ENCODE measurements around the gene ACTRT3.
"Not testable (repeated sequence)": the region's sequence is repeated elsewhere in the genome, so short reads cannot be mapped to it uniquely, and the experiment has no call there.

Gene ACTRT3

GRCh38 chr3:169772305-169772896, 3.0 kb upstream of the ACTRT3 start:
- no peak for FAIRE-seq

DNA sequence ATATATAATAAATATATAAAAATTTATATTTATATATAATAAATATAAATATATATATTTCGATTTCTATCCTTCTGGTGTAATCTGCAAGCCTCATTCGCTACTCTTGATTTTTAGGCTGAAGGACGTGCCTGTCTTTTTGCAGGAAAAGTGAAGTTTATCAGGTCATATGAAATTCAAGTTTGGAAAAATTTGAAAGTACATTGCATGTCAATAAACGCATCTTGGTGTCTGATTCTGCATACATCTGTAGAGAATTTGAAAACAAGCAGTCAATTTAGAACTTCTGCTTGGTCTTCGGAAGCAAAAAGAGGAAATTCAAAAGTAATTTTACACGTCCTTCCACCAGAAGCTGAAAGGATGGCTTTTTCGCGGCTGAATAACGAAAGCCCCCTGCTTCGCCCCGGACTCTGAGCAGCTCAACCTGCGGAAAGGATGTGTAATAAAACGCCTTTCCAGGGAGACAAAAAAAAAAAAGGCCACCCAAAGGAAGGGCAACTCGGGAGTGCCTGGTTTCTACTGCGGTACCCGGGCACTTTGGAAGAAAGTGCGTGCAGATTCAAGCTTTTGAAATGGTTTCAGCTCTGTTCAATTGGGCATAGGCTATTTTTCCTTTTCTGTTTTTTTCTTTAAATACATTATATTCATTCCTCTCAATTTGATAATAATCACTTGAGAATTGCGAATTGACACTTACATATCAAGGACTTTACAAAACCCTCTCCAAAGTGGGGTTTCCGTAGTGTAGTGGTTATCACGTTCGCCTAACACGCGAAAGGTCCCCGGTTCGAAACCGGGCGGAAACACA, 2.3 kb upstream of the ACTRT3 start:
- no peak for FAIRE-seq

DNA sequence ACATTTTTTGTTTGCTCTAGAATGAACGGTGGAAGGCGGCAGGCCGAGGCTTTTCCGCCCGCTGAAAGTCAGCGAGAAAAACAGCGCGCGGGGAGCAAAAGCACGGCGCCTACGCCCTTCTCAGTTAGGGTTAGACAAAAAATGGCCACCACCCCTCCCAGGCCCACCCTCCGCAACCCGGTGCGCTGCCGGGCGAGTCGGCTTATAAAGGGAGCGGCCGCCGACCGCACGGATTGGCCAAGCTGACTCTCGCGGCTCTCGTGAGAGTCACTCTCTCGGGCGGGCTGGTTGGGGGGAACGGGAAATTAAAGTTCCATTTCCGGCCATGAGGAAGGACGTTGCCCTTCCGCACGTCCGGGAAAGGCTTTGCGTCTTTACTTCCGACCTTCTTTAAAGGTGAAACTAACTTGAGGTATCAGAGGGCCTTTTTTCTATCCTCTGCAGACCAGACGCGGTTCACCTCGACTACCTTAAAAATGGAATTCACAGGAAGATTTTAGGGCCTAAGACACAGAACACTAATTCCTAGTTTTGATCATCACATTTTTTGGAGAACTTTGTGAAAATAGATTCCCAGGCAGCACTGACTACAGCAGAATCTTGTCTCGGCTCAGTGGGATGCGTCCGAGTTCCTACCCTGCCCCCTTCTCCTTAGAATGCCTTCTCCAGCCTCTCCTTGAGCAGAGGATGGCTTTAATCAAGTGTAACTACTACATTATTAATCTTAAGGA, 4.3 kb downstream of the ACTRT3 start, which contains the start of gene TERC:
Gene TERC (minus strand): TSS at position 179 of the 731 bp plus-strand sequence.
- no peak for FAIRE-seq

DNA sequence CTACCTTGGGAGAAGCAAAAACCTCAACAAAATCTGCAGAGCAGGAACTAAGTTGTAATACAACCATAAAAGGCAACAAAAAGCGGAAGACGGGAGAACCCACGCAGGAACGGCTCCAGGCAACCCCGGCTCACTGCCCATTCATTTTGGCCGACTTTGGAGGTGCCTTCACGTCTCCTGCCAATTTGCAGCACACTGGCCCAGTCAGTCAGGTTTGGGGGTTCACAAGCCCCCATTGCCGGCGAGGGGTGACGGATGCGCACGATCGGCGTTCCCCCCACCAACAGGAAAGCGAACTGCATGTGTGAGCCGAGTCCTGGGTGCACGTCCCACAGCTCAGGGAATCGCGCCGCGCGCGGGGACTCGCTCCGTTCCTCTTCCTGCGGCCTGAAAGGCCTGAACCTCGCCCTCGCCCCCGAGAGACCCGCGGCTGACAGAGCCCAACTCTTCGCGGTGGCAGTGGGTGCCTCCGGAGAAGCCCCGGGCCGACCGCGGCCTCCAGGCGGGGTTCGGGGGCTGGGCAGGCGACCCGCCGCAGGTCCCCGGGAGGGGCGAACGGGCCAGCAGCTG, 5.0 kb downstream of the ACTRT3 start:
- FAIRE-seq, result no peak

GRCh38 chr3:169760479-169760878, 8.9 kb downstream of the ACTRT3 start:
- FAIRE-seq, result no peak

DNA sequence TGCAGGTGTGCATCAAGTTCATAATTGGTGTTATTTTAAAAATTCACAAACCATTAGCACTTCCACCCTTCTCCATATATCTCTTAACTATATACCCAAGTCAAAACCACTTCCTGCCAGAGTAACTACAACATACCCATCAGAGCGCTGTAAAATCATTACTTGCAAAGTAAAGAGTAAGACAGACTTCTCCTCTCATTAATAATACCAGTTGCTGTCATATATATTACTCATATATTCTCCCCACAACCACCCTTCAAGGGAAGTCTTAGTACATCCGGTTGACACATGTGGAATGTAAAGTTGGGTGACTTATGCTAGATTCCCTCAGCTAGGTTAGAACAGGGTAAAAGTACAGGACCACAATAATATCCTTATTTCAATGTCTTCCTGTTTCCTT, 10.1 kb downstream of the ACTRT3 start:
- no peak for FAIRE-seq

DNA sequence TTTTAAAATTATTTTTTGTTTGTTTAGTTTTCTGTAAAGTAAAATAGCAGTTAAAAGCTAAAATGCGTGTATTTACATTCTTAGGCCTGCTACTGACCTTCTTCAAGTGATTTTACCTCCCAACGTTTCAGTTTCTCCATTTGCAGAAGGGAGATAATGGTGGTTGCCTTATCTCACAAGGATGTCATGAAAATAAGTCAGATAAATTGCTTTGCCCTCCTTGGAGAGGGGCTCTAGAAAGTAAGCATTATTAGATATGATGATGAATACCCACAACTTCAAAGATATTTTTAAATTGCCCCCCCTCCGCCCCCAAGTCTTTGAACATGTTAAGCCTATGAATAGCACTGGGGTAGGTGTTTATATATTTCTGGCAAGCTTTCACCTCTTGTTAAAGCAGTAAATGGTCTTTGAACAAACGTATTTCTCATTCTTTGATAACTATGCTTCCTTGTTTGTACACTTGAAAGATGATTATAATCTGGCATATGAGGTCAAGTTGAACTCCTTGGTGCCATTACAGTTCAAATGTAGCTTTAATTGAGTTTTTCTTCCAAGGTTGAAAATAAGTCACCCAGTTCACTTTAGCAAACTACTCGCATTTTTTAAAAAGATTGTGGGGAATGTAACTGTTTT, 10.9 kb downstream of the ACTRT3 start:
- FAIRE-seq, result no peak

DNA sequence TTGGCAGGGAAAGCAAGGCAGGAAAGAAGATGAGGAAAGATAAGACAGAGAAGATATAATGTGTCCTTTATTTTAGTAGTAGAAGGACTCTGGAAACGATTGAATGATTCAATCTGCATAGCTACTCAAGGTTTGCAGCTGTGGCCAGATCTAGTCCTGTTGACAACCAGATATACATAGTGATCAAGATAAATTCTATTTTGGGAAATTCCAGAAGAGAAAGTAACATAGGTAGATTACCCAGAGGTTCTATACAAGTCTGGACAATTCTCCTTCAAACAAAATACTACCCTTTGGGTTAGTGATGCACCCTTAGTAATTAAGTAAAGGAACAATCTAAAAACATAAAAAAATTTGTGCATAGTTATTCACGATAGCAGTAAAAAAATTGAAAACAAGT, 13.9 kb downstream of the ACTRT3 start:
- FAIRE-seq, result no peak

- FAIRE-seq, result no peak
Measured at GRCh38 chr3:169754711-169755110, 14.7 kb downstream of the ACTRT3 start.

GRCh38 chr3:169751875-169752274, 17.5 kb downstream of the ACTRT3 start:
- FAIRE-seq, result no peak

DNA sequence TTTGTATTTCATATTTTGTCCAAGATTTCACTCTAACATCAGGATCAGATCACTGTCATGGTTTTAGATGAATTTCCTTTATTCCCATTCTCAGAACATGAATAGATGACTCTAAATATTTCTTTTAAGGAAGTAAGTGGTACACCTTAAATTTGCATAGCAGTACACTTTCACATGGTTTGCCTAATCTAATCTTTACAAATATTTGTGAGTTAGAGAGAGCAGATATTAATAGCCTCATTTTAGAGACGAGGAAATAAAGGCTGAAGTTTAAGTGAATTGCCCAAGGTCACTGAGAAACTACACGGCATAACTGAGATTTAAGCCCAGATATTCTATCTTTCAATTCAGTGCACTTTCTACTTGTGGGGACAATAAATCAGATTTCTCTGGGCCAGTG, 18.7 kb downstream of the ACTRT3 start:
- no peak for FAIRE-seq

DNA sequence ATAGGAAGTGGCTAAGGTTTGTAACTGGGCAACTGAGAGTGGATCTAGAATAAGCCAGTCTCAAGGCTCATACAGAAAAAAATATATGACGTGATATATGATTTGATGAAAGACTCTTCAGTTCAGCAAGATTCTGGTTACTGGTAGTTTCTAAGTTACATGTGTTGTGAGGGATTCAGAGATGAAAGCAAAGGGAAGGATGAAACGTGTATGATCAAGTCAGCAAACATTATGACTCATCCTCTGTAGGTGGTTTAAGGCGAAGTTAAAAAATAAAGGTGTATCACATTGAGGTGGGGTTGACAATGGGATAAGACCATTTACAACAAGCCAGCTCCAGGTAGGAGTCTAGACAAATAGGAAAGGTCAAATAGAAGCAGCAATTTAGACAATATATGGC, 20.7 kb downstream of the ACTRT3 start:
- no peak for FAIRE-seq

- FAIRE-seq, result no peak
Measured at GRCh38 chr3:169746924-169747323, 22.4 kb downstream of the ACTRT3 start.

- FAIRE-seq, result no peak
Measured at GRCh38 chr3:169744366-169745054, 24.9 kb downstream of the ACTRT3 start.

GRCh38 chr3:169739067-169739466, 30.3 kb downstream of the ACTRT3 start:
- no peak for FAIRE-seq

DNA sequence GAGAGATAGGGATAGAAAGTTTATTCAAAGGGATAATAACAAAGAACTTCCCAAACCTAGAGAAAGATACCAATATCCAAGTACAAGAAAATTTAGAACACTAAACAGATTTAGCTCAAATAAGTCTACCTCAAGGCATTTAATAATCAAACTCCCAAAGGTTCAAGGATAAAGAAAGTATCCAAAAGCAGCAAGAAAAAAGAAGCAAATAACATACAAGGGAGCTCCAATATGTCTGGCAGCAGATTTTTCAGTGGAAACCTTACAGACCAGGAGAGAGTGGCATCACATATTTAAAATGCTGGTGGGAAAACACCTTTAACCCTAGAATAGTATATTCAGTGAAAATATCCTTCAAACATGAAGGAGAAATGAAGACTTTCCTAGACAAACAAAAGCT, 37.5 kb downstream of the ACTRT3 start:
- FAIRE-seq, result not testable (repeated sequence)

DNA sequence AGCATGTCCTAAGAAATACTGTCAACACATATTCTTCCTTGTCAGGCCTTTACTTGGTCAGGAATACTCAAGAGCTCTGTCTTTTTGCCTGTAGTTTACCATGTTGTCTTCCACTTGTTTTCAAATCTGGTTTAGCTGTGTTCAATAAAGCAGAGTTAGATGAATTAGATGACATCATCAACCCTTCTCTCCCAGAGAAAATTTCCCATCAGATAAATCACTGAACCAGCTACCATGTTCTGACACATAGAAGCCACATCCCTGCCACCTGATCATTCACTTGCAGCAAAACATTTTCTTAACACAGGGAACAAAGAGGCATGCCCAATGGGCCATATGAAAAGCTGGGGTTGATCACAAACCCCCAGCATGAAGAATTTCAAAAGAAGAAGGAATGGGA, 46.6 kb downstream of the ACTRT3 start:
- no peak for FAIRE-seq

- not testable (repeated sequence) for FAIRE-seq
Measured at GRCh38 chr3:169718415-169718814, 50.9 kb downstream of the ACTRT3 start.

All from colon (tissue), 2 donors.